Lung microvascular endothelial cell (primary cell): Measurements from ENCODE around the gene SUPT7L. TPM values are rescaled to one million over a fixed set of nuclear protein-coding genes. Genes with fewer than 3 reads are reported as not detected.
"Not testable (repeated sequence)": the region's sequence is repeated elsewhere in the genome, so short reads cannot be mapped to it uniquely, and the experiment has no call there.

Experiments
- DNase-seq, 2 donors: peaks; one replicate each; pipeline versions ENCODE4 v3.0.0 to v3.0.0-alpha.2; 2010; ENCODE audit warnings: low read depth in 2 of 2
- total RNA-seq: library from RNA; depleted of rRNA; stranded (reverse); fragments of >200 nt; gene quantifications from 2 replicates; pipeline ENCODE4 v1.2.1, GENCODE V29; 2014

SUPT7L gene
- total RNA-seq, 1 donor from 2014 or later: 18.3 TPM

GRCh38 chr2:27638709-27639108 is 24.7 kb downstream of the SUPT7L start:
- no peak for DNase-seq

- peak in 1 of 2 donors; percentile 28 for DNase-seq
These were observed 25.3 kb downstream of the SUPT7L start for GRCh38 chr2:27638037-27638637.

GRCh38 chr2:27636766-27637165 is 26.6 kb downstream of the SUPT7L start:
- no peak for DNase-seq

GRCh38 chr2:27634291-27634690 is 29.1 kb downstream of the SUPT7L start:
- no peak for DNase-seq

GRCh38 chr2:27630257-27630656 is 33.2 kb downstream of the SUPT7L start:
- not testable (repeated sequence) for DNase-seq

GRCh38 chr2:27628767-27629709 is 34.4 kb downstream of the SUPT7L start, which contains the start of the genes CCDC121 and GPN1:
Gene CCDC121, minus strand, starts transcription at chr2:27629012. Its CDS starts 1,213 bp downstream, at chr2:27627799.
Gene GPN1, plus strand, starts transcription at chr2:27629050. Its CDS starts 9 bp downstream, at chr2:27629059.
- DNase-seq: peak; percentile 85 to 94

GRCh38 chr2:27627963-27628766 is 35.2 kb downstream of the SUPT7L start:
- peak; percentile 10 to 74 for DNase-seq

GRCh38 chr2:27626921-27627320 is 36.5 kb downstream of the SUPT7L start:
- DNase-seq: peak in 1 of 2 donors; percentile 47

GRCh38 chr2:27626323-27626722 is 37.1 kb downstream of the SUPT7L start:
- not testable (repeated sequence) for DNase-seq

- DNase-seq: no peak
These were observed 38.5 kb downstream of the SUPT7L start for GRCh38 chr2:27624943-27625342.

GRCh38 chr2:27622921-27623384 is 40.5 kb downstream of the SUPT7L start:
- peak in 1 of 2 donors; percentile 76 for DNase-seq

- DNase-seq: peak in 1 of 2 donors; percentile 33
These were observed 41.9 kb downstream of the SUPT7L start for GRCh38 chr2:27621524-27621923.

GRCh38 chr2:27615316-27615715 is 48.1 kb downstream of the SUPT7L start:
- DNase-seq: no peak

- no peak for DNase-seq
These were observed 49.4 kb downstream of the SUPT7L start for GRCh38 chr2:27613985-27614384.

- DNase-seq: no peak
These were observed 56.8 kb downstream of the SUPT7L start for GRCh38 chr2:27606611-27607010.

Other genes starting within 250 kb of the SUPT7L start
- gene NRBP1, start 235.0 kb downstream of the SUPT7L start, total RNA-seq: 71.9 and 79.0 TPM in 2 replicates
- gene KRTCAP3, start 221.2 kb downstream of the SUPT7L start, total RNA-seq: not detected in 2 replicates
- 7.6 and 8.5 TPM in 2 replicates for gene IFT172, start 173.9 kb downstream of the SUPT7L start, total RNA-seq
- 8.3 and 10.9 TPM in 2 replicates for gene FNDC4, start 168.4 kb downstream of the SUPT7L start, total RNA-seq
- gene GCKR, start 166.8 kb downstream of the SUPT7L start, total RNA-seq: 0.22 TPM in 1 of 2 replicates, not detected in the other
- 8.9 and 11.3 TPM in 2 replicates for gene ZNF512, start 80.6 kb downstream of the SUPT7L start, total RNA-seq
- gene CCDC121, start 34.6 kb downstream of the SUPT7L start, total RNA-seq: 1.1 and 2.6 TPM in 2 replicates
- 26.4 and 27.6 TPM in 2 replicates for gene GPN1, start 34.6 kb downstream of the SUPT7L start, total RNA-seq
- gene SLC4A1AP, start 275 bp upstream of the SUPT7L start, total RNA-seq: 14.6 and 18.7 TPM in 2 replicates
- 71.5 and 72.8 TPM in 2 replicates for gene MRPL33, start 108.1 kb upstream of the SUPT7L start, total RNA-seq
- gene RBKS, start 226.8 kb upstream of the SUPT7L start, total RNA-seq: 1.1 and 1.4 TPM in 2 replicates
- 12.6 and 14.7 TPM in 2 replicates for gene BABAM2, start 227.1 kb upstream of the SUPT7L start, total RNA-seq